Aorta (tissue), 5 donors: ENCODE results near the gene VAMP5. TPM values are rescaled to one million over a fixed set of nuclear protein-coding genes. Genes with fewer than 3 reads are reported as not detected.
A peak's percentile ranks its signal among the peaks of the same experiment; 100 is the strongest.

Experiments
- ATAC-seq: fragments of 200-7000 bp; cut with Tn5 transposase; one replicate; pipeline ENCODE4 v1.9.1; 2022; ENCODE audit warnings: moderate library complexity; ENCODE audit not compliant: low FRiP score
- DNase-seq, 2 donors: peaks; one replicate each; pipeline ENCODE4 v3.0.0-alpha.2; 2020
- H3K27ac ChIP-seq, 2 donors: one replicate each; pipeline ENCODE4 v1.5.1; 2013; ENCODE audit warnings: low read length in 2 of 2, mild to moderate bottlenecking in 2 of 2, moderate library complexity in 2 of 2, control low read depth in 1 of 2, inconsistent platforms in 1 of 2, low read depth in 1 of 2
- H3K27me3 ChIP-seq, 2 donors: one replicate each; pipeline ENCODE4 v1.6.1; 2013; ENCODE audit warnings: control low read depth in 1 of 2, low read length in 1 of 2, mild to moderate bottlenecking in 1 of 2, moderate library complexity in 1 of 2; ENCODE audit not compliant: insufficient read depth in 2 of 2, control insufficient read depth in 1 of 2
- H3K36me3 ChIP-seq, 2 donors: one replicate each; pipeline ENCODE4 v1.6.1; 2013; ENCODE audit warnings: control low read depth in 1 of 2, low read length in 1 of 2, mild to moderate bottlenecking in 1 of 2; ENCODE audit not compliant: insufficient read depth in 2 of 2, control insufficient read depth in 1 of 2
- H3K4me1 ChIP-seq, 2 donors: one replicate each; pipeline ENCODE4 v1.6.1; 2013; ENCODE audit warnings: low read length in 2 of 2, control low read depth in 1 of 2, mild to moderate bottlenecking in 1 of 2, moderate library complexity in 1 of 2; ENCODE audit not compliant: insufficient read depth in 2 of 2, control insufficient read depth in 1 of 2
- H3K4me3 ChIP-seq, 2 donors: one replicate each; pipeline ENCODE4 v1.5.1; 2013; ENCODE audit warnings: low read length in 2 of 2, control low read depth in 1 of 2, mild to moderate bottlenecking in 1 of 2
- H3K9me3 ChIP-seq: one replicate; pipeline ENCODE4 v1.6.1; 2013; ENCODE audit warnings: mild to moderate bottlenecking, low read length; ENCODE audit not compliant: control insufficient read depth
- WGBS, 2 donors: extraction: QIAGEN DNeasy Blood & Tissue Kit; methylation state at CpG; one replicate each; pipeline ENCODE4 v1.1.7; 2013; 5-methylcytosine and 5-hydroxymethylcytosine counted together
- intact Hi-C, 2 donors: fragments of 100-400 bp; cut with DNase I; formaldehyde crosslinking; loops; one replicate each; pipeline versions ENCODE4 v1.14.2 to v1.15.0; 2022
- polyA plus RNA-seq, 2 donors: library from polyadenylated mRNA; stranded (reverse); fragments of 200-250 nt; gene quantifications; one replicate each; pipeline ENCODE4 v1.2.3, GENCODE V29; 2013
- total RNA-seq, 2 donors: library from RNA; stranded (reverse); fragmentation: NEBNext Ultra II Directional; extraction: Animal tissue kit (Norgen Biotek cat#: 25700); gene quantifications; one replicate each; pipeline ENCODE4 v1.2.1, GENCODE V29; 2021
- donor health status: healthy with polysubstance abuse.
- donor health status: Bipolar disorder and iron deficiency.
- donor health status: DM: no; HTN: no; CAD: no.
- donor health status: DM: no; HTN: no; CAD: no.
- donor health status: DM: yes; HTN: yes; CAD: no.

VAMP5 gene
- total and polyA plus RNA-seq, 4 donors, result 60.3 to 186 (median 132) TPM

GRCh38 chr2:85577386-85578242 lies 6.6 kb upstream of the VAMP5 start, which contains the start of gene VAMP8:
VAMP8 (plus strand) TSS chr2:85577586; CDS start chr2:85577647, 61 bp downstream.
- H3K36me3 ChIP-seq, result no peaks in the 10 kb centered on the region
- H3K9me3 ChIP-seq, result no peaks in the 10 kb centered on the region
- ATAC-seq (peak; percentile 57), DNase-seq (peak in 1 of 2 donors; percentile 72)
- WGBS, 2 donors, result 65 to 70% methylated on average over 19 of the region's 19 CpGs
- no peaks in the 10 kb centered on the region for H3K4me1 ChIP-seq
- intact Hi-C loops, result no loop called here
- no peak within 1 kb of the TSS for H3K4me3 ChIP-seq
- no peak within 1 kb of the TSS for H3K27ac ChIP-seq
- no peaks in the 10 kb centered on the region for H3K27me3 ChIP-seq

GRCh38 chr2:85578243-85579180 lies 5.7 kb upstream of the VAMP5 start:
- no peaks in the 10 kb centered on the region for H3K4me1 ChIP-seq
- 65 to 75% methylated on average over 19 of the region's 19 CpGs for WGBS, 2 donors
- intact Hi-C loops, result no loop called here
- DNase-seq (peak in 1 of 2 donors; percentile 86), ATAC-seq (peak; percentile 78)
- H3K27me3 ChIP-seq, result no peaks in the 10 kb centered on the region
- no peaks in the 10 kb centered on the region for H3K36me3 ChIP-seq
- H3K4me3 ChIP-seq, result no peak overlapping the region
- H3K27ac ChIP-seq, result no peak overlapping the region
- no peaks in the 10 kb centered on the region for H3K9me3 ChIP-seq

GRCh38 chr2:85579266-85579935 lies 4.8 kb upstream of the VAMP5 start:
- no peaks in the 10 kb centered on the region for H3K9me3 ChIP-seq
- H3K27ac ChIP-seq, result no peak overlapping the region
- H3K27me3 ChIP-seq, result no peaks in the 10 kb centered on the region
- peak in 1 of 2 donors; percentile 66 for DNase-seq
- WGBS, 2 donors, result 39 to 52% methylated on average over 6 of the region's 6 CpGs
- no peaks in the 10 kb centered on the region for H3K4me1 ChIP-seq
- intact Hi-C loops, result no loop called here
- no peaks in the 10 kb centered on the region for H3K36me3 ChIP-seq
- no peak overlapping the region for H3K4me3 ChIP-seq
- no peak for ATAC-seq

GRCh38 chr2:85580206-85580605 lies 4.0 kb upstream of the VAMP5 start:
- intact Hi-C loops, result no loop called here
- ATAC-seq (no peak), DNase-seq (no peak)
- Histone ChIP-seq H3K4me3 (no peak overlapping the region), H3K27ac (no peak overlapping the region), H3K36me3 (no peaks in the 10 kb centered on the region), H3K27me3 (no peaks in the 10 kb centered on the region), H3K4me1 (no peaks in the 10 kb centered on the region), H3K9me3 (no peaks in the 10 kb centered on the region)
- 83 to 87% methylated on average over 3 of the region's 3 CpGs for WGBS, 2 donors

- no peaks in the 10 kb centered on the region for H3K27me3 ChIP-seq
- 91 to 95% methylated on average over 1 of the region's 1 CpG for WGBS, 2 donors
- no peaks in the 10 kb centered on the region for H3K9me3 ChIP-seq
- no peaks in the 10 kb centered on the region for H3K36me3 ChIP-seq
- H3K4me3 ChIP-seq, result no peak overlapping the region
- no peak for DNase-seq
- no peak overlapping the region for H3K27ac ChIP-seq
- no peak for ATAC-seq
- no peaks in the 10 kb centered on the region for H3K4me1 ChIP-seq
- intact Hi-C loops, result no loop called here
These were observed 1.7 kb upstream of the VAMP5 start for GRCh38 chr2:85582492-85582891.

GRCh38 chr2:85583667-85584353 lies 421 bp upstream of the VAMP5 start:
- ATAC-seq (no peak), DNase-seq (peak in 1 of 2 donors; percentile 61)
- Histone ChIP-seq H3K9me3 (no peaks in the 10 kb centered on the region), H3K27me3 (no peaks in the 10 kb centered on the region), H3K4me1 (no peaks in the 10 kb centered on the region), H3K36me3 (no peaks in the 10 kb centered on the region), H3K4me3 (peak overlapping the region; percentile 36 to 63), H3K27ac (peak overlapping the region in 1 of 2 donors; percentile 60)
- WGBS, 2 donors, result 22 to 24% methylated on average over 16 of the region's 16 CpGs
- intact Hi-C loops, result no loop called here

- 5 to 15% methylated on average over 8 to 9 of the region's 9 CpGs for WGBS, 2 donors
- ATAC-seq (peak; percentile 61), DNase-seq (peak in 1 of 2 donors; percentile 60)
- intact Hi-C loops, result no loop called here
- Histone ChIP-seq H3K27me3 (no peaks in the 10 kb centered on the region), H3K9me3 (no peaks in the 10 kb centered on the region), H3K4me1 (no peaks in the 10 kb centered on the region), H3K36me3 (no peaks in the 10 kb centered on the region), H3K27ac (peak overlapping the region; percentile 24 to 87), H3K4me3 (peak overlapping the region in 1 of 2 donors; percentile 36)
These were observed 888 bp downstream of the VAMP5 start for GRCh38 chr2:85584857-85585780.
